H54 (cell line): Measurements from ENCODE around the gene IGSF21.

Experiments used
- DNase-seq: peaks from one replicate; pipeline ENCODE4 v3.0.0; 2011; ENCODE audit warnings: low spot score, mixed read lengths; ENCODE audit not compliant: insufficient read length
- FAIRE-seq: peaks from 3 replicates; lab custom pipeline; 2011; peaks lifted over from hg19 to GRCh38; lab: Jason Lieb, UNC
- POLR2A ChIP-seq: IDR thresholded peaks from 2 replicates; pipeline ENCODE4 v1.6.1; 2011; ENCODE audit warnings: low read depth, mild to moderate bottlenecking, low read length

The IGSF21 gene

DNA sequence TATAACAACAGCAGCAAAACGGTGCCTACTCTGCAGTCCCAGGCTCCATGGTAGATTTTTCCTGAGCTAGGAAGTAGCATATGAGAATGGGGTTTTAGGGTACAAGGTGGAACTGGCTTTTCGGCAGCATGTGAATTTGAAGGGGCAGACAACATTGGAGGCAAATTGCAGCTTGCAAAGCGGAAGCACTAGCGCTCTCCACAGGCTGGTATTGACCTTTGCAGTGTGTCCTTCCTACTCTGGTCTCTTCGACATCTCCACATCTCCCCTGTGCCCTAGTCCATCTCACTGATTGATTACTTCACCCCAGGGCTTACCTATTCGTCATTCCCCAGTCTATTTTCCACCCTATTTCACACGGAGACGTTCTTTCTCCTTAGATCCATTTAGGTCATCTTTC is 13.0 kb downstream of the IGSF21 start:
- FAIRE-seq, result no peak
- no peak for TF ChIP-seq POLR2A
- DNase-seq, result no peak

DNA sequence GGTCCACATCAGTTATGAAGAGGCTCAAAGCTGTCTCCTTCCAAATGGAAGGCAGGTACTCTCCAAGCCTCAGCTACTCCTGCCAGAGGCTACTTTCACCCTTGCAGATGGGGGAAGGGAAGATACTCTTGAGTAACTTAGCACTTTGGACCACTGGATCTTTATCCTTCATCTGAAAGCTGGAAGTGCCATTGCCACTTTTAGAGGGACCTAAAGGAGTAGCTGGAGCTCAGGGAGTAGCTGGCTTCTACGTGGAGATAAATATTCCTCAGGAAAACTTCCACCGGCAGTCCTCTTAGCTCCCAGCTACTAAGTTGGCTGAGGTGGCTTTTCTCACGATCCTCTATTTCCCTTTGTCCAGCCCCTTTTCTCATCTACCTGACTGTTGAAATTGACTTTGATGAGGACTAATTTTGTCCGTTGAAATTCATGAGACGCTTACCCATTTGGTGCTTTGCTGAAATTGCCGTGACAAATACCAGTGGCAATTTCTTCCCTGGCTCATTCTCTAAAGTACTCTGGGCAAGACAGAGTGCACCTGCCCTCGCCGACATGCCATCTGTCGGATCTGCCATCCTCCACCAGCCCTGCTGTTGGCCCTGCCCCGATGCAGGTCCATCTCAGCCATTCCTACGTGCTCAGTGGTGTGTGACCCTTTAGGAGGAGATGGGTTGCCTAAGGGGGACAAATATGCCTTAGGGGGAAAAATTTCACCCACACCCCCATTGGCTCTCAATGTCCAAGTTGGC is 13.6 kb downstream of the IGSF21 start:
- no peak for TF ChIP-seq POLR2A
- DNase-seq, result no peak
- FAIRE-seq, result no peak

- no peak for TF ChIP-seq POLR2A
- no peak for DNase-seq
- no peak for FAIRE-seq
Observed at GRCh38 chr1:18123467-18123992, 15.9 kb downstream of the IGSF21 start.

- TF ChIP-seq POLR2A, result no peak
- FAIRE-seq (no peak), DNase-seq (no peak)
Observed at GRCh38 chr1:18124977-18125376, 17.4 kb downstream of the IGSF21 start.

- DNase-seq, result no peak
- no peak for TF ChIP-seq POLR2A
- no peak for FAIRE-seq
Observed at GRCh38 chr1:18126616-18127015, 19.0 kb downstream of the IGSF21 start.

- no peak for TF ChIP-seq POLR2A
- FAIRE-seq (no peak), DNase-seq (no peak)
Observed at GRCh38 chr1:18128298-18128697, 20.7 kb downstream of the IGSF21 start.

- FAIRE-seq, result no peak
- DNase-seq, result no peak
- TF ChIP-seq POLR2A, result no peak
Observed at GRCh38 chr1:18130356-18130755, 22.8 kb downstream of the IGSF21 start.

DNA sequence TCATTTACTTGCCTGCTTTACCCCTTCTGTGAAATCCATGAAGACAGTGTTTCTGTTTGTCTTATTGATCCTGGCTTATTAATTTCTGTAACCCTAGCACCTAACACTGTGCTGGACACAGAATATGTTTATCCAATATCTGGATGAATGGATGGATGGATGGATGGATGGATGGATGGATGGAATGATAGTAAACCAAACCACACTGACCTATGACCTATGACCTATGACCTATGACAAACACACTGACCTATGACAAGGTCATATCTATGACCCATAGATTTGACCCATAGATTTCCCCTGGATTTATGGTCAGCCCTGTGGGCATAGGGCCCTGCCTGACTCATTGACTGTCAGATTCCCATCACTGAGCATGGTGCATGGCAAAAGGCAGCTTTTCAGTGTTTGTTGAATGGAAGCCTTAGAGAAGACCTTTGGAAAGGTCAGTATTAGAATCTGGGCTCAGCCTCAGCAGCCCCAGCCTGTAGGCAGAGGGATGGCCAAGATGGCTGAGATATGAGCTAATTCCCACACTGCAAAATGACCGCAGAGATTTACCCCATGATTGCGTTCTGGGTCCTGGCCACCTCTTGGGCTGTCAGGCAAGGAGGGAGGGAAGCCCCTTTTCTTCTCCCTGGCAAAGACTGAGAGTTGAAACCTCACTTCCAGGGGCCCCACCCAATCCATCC is 24.6 kb downstream of the IGSF21 start:
- no peak for FAIRE-seq

GRCh38 chr1:18132711-18133541 is 25.3 kb downstream of the IGSF21 start:
- TF ChIP-seq POLR2A, result no peak
- no peak for DNase-seq
- no peak for FAIRE-seq

More for the DNA sequence above, 24.6 kb downstream of the IGSF21 start:
- TF ChIP-seq POLR2A, result no peak
- no peak for DNase-seq

DNA sequence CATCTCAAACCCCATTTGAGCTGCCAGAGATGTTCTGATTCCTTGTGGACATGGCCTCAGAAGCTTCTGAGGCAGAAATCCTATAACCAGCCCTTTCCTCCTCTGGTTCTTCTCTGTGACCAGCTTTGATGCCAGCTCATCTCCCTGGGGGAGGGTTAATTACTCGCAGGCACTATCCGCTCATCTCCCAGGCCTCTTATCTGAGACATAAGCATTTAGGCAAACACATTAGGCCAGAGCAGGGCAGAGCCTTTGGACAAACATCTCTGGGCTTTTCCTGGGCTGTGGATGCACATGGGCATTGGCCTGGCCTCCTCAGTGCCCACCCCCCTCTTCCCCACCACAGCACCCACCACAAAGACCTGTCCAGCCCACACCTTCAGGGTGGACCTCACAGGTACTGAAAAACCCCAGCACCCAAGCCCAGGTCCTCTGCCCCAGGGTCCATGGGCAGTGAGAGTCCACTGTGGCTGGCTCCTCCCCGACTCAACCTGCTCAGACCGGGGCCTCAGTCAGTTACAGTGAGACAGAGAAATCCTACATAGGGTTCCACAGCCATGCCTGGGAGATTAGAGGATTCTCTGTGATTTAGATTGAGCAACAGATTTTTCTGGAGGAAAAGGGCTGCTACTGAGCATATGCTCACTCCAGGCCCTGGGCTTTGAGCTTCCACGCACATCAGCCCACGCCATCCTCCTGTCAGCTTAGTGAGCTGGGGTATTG is 26.9 kb downstream of the IGSF21 start:
- DNase-seq, result no peak
- no peak for FAIRE-seq
- TF ChIP-seq POLR2A, result no peak

- no peak for TF ChIP-seq POLR2A
- DNase-seq, result no peak
- no peak for FAIRE-seq
Observed at GRCh38 chr1:18137759-18138345, 30.3 kb downstream of the IGSF21 start.

GRCh38 chr1:18139198-18139981 is 31.8 kb downstream of the IGSF21 start:
- no peak for TF ChIP-seq POLR2A
- no peak for DNase-seq
- no peak for FAIRE-seq
